ENCODE measurements around the gene DTX3. TPM values are rescaled to one million over a fixed set of nuclear protein-coding genes. Genes with fewer than 3 reads are reported as not detected.

DTX3 gene
- total RNA-seq, 1 donor from 2014 or later: 27.3 TPM

DNA sequence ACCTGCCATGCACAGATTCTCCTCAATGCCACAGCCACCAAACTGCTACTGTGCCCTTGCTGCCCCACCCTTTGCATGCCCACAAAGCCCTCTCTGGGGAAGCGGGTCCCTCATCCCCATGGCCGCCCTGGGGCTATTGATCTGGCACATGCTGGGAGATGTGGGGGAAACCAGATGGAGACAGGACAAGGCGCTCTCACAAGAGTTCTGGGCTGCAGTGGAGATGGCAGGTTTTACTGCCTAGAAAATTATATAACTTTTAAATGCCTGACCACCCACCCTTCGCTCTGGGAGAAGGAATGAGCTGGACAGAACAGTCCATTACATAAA, 24.2 kb upstream of the DTX3 start:
- TF ChIP-seq, protein P1, sequence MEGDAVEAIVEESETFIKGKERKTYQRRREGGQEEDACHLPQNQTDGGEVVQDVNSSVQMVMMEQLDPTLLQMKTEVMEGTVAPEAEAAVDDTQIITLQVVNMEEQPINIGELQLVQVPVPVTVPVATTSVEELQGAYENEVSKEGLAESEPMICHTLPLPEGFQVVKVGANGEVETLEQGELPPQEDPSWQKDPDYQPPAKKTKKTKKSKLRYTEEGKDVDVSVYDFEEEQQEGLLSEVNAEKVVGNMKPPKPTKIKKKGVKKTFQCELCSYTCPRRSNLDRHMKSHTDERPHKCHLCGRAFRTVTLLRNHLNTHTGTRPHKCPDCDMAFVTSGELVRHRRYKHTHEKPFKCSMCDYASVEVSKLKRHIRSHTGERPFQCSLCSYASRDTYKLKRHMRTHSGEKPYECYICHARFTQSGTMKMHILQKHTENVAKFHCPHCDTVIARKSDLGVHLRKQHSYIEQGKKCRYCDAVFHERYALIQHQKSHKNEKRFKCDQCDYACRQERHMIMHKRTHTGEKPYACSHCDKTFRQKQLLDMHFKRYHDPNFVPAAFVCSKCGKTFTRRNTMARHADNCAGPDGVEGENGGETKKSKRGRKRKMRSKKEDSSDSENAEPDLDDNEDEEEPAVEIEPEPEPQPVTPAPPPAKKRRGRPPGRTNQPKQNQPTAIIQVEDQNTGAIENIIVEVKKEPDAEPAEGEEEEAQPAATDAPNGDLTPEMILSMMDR (IDR thresholded peaks at IDR 0.05; ENCODE audit: insufficient read depth, low read length, poor library complexity, severe bottlenecking): no peak
- Histone ChIP-seq H3K4me3 (ENCODE audit: low read depth, low read length) (no peak overlapping the region), H3K27me3 (ENCODE audit: control insufficient read depth, insufficient read depth, low read length) (no peaks in the 10 kb centered on the region), H3K36me3 (ENCODE audit: control insufficient read depth, insufficient read depth, low read length) (peaks cover 2% of the 10 kb centered on the region)
- DNase-seq (ENCODE audit: low read depth): no peak

DNA sequence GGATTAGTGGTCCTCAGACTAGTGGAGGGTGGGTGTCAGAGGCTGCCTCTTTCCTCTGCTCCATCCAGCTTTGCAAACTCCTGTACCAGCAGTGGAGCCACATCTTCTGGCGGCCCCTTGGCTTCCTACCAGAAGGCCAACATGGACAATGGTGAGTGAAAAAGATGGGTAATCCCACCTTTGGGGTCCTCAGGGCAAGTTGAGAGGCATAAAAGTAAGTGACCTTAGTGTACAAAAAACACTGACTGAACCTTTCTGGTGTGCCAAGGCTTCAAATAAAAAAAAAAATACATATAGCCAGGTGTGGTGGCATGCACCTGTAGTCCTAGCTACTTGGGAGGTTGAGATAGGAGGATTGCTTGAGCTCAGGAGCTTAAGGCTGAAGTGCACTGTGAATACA, 22.8 kb upstream of the DTX3 start:
- TF ChIP-seq, protein P1 (IDR thresholded peaks at IDR 0.05; ENCODE audit: insufficient read depth, low read length, poor library complexity, severe bottlenecking): no peak
- H3K4me3 ChIP-seq (ENCODE audit: low read depth, low read length): no peak overlapping the region

DNA sequence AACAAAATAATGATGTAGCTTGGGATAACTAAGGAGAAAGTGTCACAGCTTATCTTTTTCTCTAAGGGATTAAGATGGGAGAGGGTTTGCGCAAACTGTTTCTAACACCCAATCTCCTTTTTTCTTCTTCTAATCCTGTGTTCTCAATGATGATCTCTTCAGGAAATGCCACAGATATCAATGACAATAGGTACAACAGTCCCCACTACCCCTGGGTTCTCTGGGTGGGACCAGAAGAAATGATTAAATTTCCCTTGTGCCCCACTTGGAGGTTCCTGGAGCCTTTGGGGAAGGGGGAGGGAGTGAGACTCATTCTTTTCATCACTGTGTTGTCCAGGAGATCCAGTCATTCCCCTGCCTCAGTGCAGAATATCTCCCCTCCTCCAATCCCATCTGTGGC, 22.2 kb upstream of the DTX3 start:
- peaks cover 3% of the 10 kb centered on the region for H3K36me3 ChIP-seq (ENCODE audit: control insufficient read depth, insufficient read depth, low read length)
- TF ChIP-seq, protein P1 (IDR thresholded peaks at IDR 0.05; ENCODE audit: insufficient read depth, low read length, poor library complexity, severe bottlenecking): no peak
- no peak for DNase-seq (ENCODE audit: low read depth)
- H3K27me3 ChIP-seq (ENCODE audit: control insufficient read depth, insufficient read depth, low read length): no peaks in the 10 kb centered on the region
- H3K4me3 ChIP-seq (ENCODE audit: low read depth, low read length): no peak overlapping the region

More for the DNA sequence above, 22.8 kb upstream of the DTX3 start:
- H3K36me3 ChIP-seq (ENCODE audit: control insufficient read depth, insufficient read depth, low read length): peaks cover 3% of the 10 kb centered on the region
- no peak for DNase-seq (ENCODE audit: low read depth)
- no peaks in the 10 kb centered on the region for H3K27me3 ChIP-seq (ENCODE audit: control insufficient read depth, insufficient read depth, low read length)

DNA sequence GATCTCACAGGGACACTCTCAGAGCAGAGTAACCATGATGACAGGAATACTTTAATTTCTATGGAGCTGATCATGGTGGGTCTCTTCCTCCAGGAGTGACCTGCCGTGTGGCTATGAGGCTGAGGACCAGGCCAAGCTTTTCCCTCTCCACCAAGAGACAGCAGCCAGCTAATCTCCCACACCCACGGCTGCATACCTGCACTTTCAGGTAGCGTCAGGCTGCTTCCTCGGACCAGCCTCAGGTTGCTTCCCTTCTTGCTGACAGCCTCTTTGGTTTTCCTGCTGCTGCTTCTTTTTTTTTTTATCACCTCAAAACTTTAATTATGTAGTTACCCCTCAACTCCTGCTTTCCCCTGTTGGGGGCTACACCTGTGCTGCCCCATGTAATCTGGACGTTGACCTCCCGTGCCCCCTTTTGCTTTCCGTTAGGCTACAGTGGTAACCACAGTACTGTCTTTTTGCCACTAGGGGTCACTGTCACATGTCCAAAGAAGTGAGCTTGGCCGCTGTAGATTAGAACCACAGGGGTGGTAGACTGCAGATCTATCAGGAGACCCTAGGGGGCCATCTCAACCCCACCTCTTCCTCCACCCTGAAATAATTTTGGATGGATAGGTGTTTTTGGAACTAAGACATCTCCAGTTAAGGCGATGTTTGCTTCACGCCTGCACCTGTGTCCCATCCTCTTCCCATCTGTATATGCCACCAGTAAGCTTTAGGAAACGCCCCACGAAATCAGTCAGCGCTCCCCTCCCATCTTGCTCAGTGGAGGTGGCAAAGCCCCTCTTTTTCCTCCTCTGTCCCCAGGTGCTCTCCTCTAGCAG, 21.4 kb upstream of the DTX3 start:
- TF ChIP-seq, protein P1 (IDR thresholded peaks at IDR 0.05; ENCODE audit: insufficient read depth, low read length, poor library complexity, severe bottlenecking): peak; percentile 90

DNA sequence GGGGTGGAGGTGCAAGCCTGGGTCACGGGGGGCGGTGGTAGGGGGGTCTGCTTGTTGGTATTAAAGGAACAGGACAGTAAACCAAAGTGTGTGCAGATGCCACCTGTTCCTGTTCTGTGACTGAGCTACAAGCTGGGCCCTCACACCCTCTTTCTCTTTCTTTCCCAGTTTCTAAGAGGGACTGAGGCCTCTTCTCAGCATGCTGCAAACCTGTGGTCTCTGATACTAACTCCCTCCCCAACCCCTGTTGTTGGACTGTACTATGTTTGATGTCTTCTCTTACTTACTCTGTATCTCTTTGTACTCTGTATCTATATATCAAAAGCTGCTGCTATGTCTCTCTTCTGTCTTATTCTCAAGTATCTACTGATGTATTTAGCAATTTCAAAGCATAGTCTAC, 20.6 kb upstream of the DTX3 start:
- TF ChIP-seq, protein P1 (IDR thresholded peaks at IDR 0.05; ENCODE audit: insufficient read depth, low read length, poor library complexity, severe bottlenecking): no peak
- peaks cover 3% of the 10 kb centered on the region for H3K36me3 ChIP-seq (ENCODE audit: control insufficient read depth, insufficient read depth, low read length)
- H3K27me3 ChIP-seq (ENCODE audit: control insufficient read depth, insufficient read depth, low read length): no peaks in the 10 kb centered on the region
- no peak for DNase-seq (ENCODE audit: low read depth)
- H3K4me3 ChIP-seq (ENCODE audit: low read depth, low read length): no peak overlapping the region

More for the DNA sequence above, 21.4 kb upstream of the DTX3 start:
- Histone ChIP-seq H3K36me3 (ENCODE audit: control insufficient read depth, insufficient read depth, low read length) (peaks cover 3% of the 10 kb centered on the region), H3K4me3 (ENCODE audit: low read depth, low read length) (no peak overlapping the region), H3K27me3 (ENCODE audit: control insufficient read depth, insufficient read depth, low read length) (no peaks in the 10 kb centered on the region)
- DNase-seq (ENCODE audit: low read depth): peak; percentile 35

DNA sequence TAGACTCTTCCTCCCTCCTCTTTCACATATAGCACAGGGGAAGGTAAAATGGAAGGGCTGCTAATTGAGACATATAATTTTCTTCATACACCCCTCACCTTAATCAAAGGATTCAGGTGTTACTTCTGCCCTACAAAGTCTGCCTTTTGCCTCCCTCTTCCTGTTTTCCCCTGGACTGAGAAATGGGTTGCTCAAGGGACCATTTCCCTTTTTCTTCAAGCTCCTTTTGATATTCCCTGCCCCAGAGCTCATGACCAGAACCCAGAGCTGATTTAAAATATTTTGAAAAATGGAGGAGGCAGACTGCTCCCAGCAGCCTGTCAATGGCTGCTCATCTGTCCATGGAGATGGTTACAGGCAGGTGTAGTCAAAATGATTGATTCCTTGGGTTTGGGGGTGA, 19.9 kb upstream of the DTX3 start:
- no peak for DNase-seq (ENCODE audit: low read depth)
- TF ChIP-seq, protein P1 (IDR thresholded peaks at IDR 0.05; ENCODE audit: insufficient read depth, low read length, poor library complexity, severe bottlenecking): no peak
- H3K4me3 ChIP-seq (ENCODE audit: low read depth, low read length): no peak overlapping the region
- no peaks in the 10 kb centered on the region for H3K27me3 ChIP-seq (ENCODE audit: control insufficient read depth, insufficient read depth, low read length)
- H3K36me3 ChIP-seq (ENCODE audit: control insufficient read depth, insufficient read depth, low read length): peaks cover 3% of the 10 kb centered on the region
